ENCODE results near the gene CMAS.
"Not testable (repeated sequence)": the region's sequence is repeated elsewhere in the genome, so short reads cannot be mapped to it uniquely, and the experiment has no call there.

The CMAS gene

GRCh38 chr12:22046090-22046967, at the start of gene CMAS:
TSS of gene CMAS (plus strand) at chr12:22046218. CDS start at chr12:22046304, 86 bp downstream.
- TF ChIP-seq POLR2A (IDR thresholded peaks at IDR 0.05; ENCODE audit: extremely low read depth, insufficient read length) (peak; percentile 87), MYC (IDR thresholded peaks at IDR 0.05; ENCODE audit: low read depth, low read length) (peak; percentile 86), CTCF (IDR thresholded peaks at IDR 0.05; ENCODE audit: low read depth, low read length) (no peak)
- TF ChIP-seq, protein P1, sequence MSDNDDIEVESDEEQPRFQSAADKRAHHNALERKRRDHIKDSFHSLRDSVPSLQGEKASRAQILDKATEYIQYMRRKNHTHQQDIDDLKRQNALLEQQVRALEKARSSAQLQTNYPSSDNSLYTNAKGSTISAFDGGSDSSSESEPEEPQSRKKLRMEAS (IDR thresholded peaks at IDR 0.05; ENCODE audit: low read depth, low read length): peak; percentile 77
- peak; percentile 94 for DNase-seq (ENCODE audit: low read depth)
- peak within 1 kb of the TSS; percentile 83 for H3K4me3 ChIP-seq (ENCODE audit: low read depth, low read length)

GRCh38 chr12:21998295-21998694, 47.7 kb upstream of the CMAS start:
- TF ChIP-seq POLR2A (IDR thresholded peaks at IDR 0.05; ENCODE audit: extremely low read depth, insufficient read length) (no peak), MYC (IDR thresholded peaks at IDR 0.05; ENCODE audit: low read depth, low read length) (no peak), CTCF (IDR thresholded peaks at IDR 0.05; ENCODE audit: low read depth, low read length) (no peak)
- TF ChIP-seq, protein P1 (IDR thresholded peaks at IDR 0.05; ENCODE audit: low read depth, low read length): no peak
- DNase-seq (ENCODE audit: low read depth): no peak

DNA sequence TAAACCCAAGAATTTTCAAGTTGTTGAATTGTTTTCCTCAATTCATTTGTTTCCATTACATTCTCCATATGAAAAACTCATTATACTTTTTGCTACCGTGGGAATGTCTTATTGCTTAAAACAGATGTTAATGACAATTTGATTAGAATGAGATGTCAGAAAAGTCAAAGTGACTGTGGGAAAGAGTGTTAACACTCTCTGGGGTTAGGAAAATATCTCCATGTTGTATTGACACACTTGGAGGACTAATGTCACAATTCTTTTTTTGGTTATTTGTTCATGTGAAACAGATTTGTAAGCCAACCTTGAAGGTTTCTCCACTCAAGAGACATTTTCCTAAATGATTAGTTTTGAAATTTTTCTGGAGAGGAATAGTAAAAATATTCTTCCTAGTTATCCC, 47.2 kb upstream of the CMAS start:
- no peak for TF ChIP-seq MYC (IDR thresholded peaks at IDR 0.05; ENCODE audit: low read depth, low read length)
- no peak for TF ChIP-seq POLR2A (IDR thresholded peaks at IDR 0.05; ENCODE audit: extremely low read depth, insufficient read length)
- TF ChIP-seq CTCF (IDR thresholded peaks at IDR 0.05; ENCODE audit: low read depth, low read length): no peak
- TF ChIP-seq, protein P1 (IDR thresholded peaks at IDR 0.05; ENCODE audit: low read depth, low read length): no peak

More at GRCh38 chr12:21998295-21998694, 47.7 kb upstream of the CMAS start:
- no peak overlapping the region for H3K4me3 ChIP-seq (ENCODE audit: low read depth, low read length)

DNA sequence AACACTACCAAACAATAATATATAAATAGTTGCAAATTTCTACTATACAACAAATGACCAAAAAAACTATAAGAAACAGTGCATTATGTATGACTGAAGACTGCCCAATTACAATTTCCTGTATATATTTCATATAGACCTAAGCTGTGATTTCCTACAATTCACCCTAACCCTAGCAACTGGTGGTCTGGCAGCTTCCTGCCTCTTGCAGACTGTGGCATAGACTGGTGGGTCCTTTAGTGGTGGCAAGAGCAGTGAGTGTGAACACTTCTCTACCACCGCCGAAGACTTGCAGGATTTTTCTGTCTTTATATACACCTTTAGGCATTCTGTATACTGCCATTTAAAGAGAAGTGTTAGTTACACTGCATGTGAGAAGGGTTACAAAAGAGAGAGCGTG, 43.6 kb upstream of the CMAS start:
- no peak for DNase-seq (ENCODE audit: low read depth)
- TF ChIP-seq POLR2A (IDR thresholded peaks at IDR 0.05; ENCODE audit: extremely low read depth, insufficient read length): no peak
- no peak for TF ChIP-seq CTCF (IDR thresholded peaks at IDR 0.05; ENCODE audit: low read depth, low read length)
- TF ChIP-seq, protein P1 (IDR thresholded peaks at IDR 0.05; ENCODE audit: low read depth, low read length): no peak
- no peak for TF ChIP-seq MYC (IDR thresholded peaks at IDR 0.05; ENCODE audit: low read depth, low read length)
- H3K4me3 ChIP-seq (ENCODE audit: low read depth, low read length): no peak overlapping the region

More for the DNA sequence above, 47.2 kb upstream of the CMAS start:
- no peak overlapping the region for H3K4me3 ChIP-seq (ENCODE audit: low read depth, low read length)
- no peak for DNase-seq (ENCODE audit: low read depth)

GRCh38 chr12:22007794-22008193, 38.2 kb upstream of the CMAS start:
- DNase-seq (ENCODE audit: low read depth): not testable (repeated sequence)

GRCh38 chr12:22008196-22008595, 37.8 kb upstream of the CMAS start:
- TF ChIP-seq CTCF (IDR thresholded peaks at IDR 0.05; ENCODE audit: low read depth, low read length): no peak
- TF ChIP-seq POLR2A (IDR thresholded peaks at IDR 0.05; ENCODE audit: extremely low read depth, insufficient read length): no peak
- no peak for TF ChIP-seq MYC (IDR thresholded peaks at IDR 0.05; ENCODE audit: low read depth, low read length)
- TF ChIP-seq, protein P1 (IDR thresholded peaks at IDR 0.05; ENCODE audit: low read depth, low read length): no peak
- no peak for DNase-seq (ENCODE audit: low read depth)

More at GRCh38 chr12:22007794-22008193, 38.2 kb upstream of the CMAS start:
- H3K4me3 ChIP-seq (ENCODE audit: low read depth, low read length): not testable (repeated sequence)

More at GRCh38 chr12:22008196-22008595, 37.8 kb upstream of the CMAS start:
- no peak overlapping the region for H3K4me3 ChIP-seq (ENCODE audit: low read depth, low read length)

All from NB4 (cell line).